HG03520 (cell line): ENCODE data around the gene IL1RN.
"Not testable (repeated sequence)": the region's sequence is repeated elsewhere in the genome, so short reads cannot be mapped to it uniquely, and the experiment has no call there.

Experiments used
- ATAC-seq: cut with Tn5 transposase; IDR thresholded peaks from one replicate; pipeline ENCODE4 v1.9.1; 2021; ENCODE audit warnings: mild to moderate bottlenecking, moderate library complexity; ENCODE audit not compliant: unreplicated experiment

Gene IL1RN, protein sequence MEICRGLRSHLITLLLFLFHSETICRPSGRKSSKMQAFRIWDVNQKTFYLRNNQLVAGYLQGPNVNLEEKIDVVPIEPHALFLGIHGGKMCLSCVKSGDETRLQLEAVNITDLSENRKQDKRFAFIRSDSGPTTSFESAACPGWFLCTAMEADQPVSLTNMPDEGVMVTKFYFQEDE

DNA sequence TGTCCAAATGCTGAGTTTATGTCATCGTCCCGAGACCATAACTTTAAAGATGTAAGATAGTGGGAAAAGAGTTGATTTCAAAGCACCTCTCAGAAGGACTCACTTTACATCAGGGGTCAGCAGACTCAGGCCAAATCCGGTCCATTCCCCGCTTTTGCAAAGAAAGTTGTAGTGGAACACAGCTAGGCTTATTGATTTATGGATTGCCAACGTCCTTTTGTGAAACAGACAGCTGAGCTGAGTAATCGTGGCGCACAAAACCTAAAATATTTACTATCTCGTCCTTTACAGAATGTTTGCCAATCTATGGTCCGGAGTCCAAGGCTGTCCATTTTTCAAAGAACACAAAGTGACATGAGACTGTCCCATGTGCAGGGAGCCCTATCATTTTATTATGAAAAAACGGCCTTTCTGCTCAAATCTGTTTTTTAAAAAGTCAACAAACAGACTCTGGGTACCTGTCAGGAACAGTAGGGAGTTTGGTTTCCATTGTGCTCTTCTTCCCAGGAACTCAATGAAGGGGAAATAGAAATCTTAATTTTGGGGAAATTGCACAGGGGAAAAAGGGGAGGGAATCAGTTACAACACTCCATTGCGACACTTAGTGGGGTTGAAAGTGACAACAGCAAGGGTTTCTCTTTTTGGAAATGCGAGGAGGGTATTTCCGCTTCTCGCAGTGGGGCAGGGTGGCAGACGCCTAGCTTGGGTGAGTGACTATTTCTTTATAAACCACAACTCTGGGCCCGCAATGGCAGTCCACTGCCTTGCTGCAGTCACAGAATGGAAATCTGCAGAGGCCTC is at the start of gene IL1RN:
Gene IL1RN (plus strand): TSS at position 754 of the 801 bp plus-strand sequence. CDS start 27 bp downstream, at position 781.
- no peak for ATAC-seq

DNA sequence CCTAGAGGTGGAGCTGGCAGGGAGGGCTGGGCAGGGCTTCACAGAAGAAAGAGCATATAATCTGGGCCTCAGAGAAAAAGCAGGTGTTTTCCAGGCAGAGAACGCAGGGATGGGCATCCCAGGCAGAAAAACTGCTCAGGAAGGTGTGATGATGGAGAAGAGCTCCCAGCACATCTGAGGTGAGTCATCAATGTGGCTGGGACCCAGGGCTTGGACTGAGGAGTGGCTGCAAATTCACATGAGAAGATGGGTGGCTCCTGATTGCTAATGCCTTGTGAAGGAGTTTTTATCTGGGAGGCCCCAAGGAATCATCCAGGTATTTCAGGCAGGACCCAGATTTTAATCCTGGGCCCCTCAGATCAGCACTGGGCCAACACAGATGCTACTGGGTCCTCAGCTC is 49.5 kb upstream of the IL1RN start:
- ATAC-seq = no peak

DNA sequence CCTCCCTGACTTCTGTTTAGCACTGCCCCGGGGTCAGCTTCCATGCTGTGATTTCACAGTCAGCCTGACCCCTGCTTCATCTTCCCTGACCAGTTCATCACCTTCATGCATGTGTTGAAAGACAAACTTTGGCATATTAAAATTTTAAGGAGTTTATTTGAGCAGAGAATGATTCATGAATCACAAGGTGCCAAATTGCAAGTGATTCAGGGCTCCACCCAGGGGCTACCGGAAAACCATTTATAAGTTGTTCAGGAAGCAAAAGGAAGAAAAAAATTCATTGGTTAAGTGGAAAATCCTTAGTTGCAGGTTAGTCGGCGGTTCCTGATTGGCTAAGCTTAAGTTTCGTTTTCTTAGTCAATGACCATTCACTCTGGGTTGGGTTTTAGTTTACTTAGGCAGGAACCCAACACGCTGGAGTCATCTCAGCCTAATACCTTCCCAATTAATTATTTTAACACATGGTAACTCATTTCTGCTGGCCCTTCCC is 49.0 kb upstream of the IL1RN start:
- no peak for ATAC-seq

DNA sequence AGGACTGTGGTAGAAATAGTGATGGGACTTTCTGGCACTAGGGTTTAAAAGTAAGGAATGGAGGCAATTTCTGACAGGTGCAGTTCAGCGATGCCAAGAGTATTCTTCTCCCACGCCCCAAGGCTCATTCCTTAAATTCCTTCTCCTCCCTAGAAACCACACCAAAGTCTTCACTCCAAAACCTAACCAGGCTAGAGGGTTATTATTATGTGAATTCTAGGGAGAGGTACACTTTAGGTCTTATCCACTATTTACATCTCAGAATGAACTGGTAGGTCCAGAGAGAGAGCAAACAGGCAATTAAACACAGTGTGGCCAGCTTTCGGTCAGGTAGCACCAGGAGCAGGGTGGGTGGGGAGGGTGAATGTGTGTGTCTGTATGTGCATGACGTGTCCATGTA is 48.3 kb upstream of the IL1RN start:
- ATAC-seq = no peak

DNA sequence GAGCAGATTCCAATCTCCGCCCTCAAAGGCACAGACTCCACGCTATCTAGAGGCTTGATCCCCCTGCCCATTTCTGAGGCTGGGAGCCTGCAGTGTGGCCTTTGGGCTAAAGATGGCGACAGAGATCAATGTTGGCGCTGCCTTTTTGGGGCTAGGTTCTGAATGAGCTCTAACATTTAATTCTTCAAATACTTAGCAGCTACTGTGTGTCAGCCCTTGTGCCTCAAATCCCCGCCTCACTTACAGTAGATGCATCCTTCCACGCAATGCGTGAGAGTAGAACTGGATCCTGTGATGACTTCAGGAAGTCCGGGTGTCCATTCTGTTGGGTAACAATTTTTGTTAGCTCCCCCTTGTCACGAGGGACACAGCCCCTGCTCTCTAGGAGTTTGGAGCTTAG is 47.3 kb upstream of the IL1RN start:
- no peak for ATAC-seq

DNA sequence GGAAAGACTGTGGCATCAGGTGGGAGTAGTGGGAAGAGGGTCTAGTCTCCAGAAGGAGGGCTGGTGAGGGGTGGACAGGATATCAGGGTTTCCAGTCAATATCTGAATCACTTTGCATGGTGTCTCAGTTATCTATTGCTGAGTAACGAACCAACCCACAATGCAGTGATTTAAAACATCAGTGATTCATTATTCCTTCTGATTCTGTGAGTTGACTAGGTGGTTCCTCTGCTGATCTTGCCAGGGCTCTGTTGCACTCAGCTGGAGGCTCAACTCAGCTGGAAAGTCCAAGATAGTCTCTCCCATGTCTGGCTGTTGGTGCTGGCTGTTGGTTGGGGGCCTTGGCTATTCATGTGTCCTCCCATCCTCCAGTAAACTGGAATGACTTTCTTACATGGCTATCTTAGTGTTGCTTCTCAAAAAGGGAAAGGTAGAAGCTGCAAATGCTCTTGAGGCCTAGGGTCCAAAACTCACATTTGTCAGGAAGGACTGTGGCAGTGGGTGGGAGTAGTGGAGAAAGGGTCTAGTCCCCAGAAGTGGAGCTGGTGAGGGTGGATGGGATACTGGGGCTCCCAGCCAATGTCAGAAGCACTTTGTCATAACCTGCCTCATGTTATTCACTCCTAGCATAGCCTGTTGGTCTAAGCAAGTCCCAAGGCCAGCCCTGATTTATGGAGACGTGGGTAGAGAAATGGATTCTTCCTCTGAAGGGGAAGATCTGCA is 45.7 kb upstream of the IL1RN start:
- ATAC-seq = no peak

DNA sequence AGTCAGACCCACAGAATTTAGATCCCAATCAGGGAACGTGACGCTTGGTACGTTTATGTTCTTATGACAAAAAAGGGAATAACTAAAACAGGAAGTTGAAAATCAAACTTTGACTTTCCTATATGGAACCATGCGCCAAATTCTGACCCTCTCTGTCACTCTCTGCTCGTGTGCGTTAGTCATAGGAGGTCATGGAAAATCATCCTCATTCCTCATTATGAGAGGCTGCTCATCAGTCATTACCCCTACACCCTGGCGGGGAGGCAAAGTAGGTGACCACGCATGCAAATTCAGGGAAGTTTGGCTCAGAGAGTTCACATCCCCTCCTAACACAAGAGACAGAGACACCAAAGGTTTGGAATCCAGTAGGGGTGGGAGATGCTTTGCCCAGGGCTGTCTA is 44.1 kb upstream of the IL1RN start:
- no peak for ATAC-seq

DNA sequence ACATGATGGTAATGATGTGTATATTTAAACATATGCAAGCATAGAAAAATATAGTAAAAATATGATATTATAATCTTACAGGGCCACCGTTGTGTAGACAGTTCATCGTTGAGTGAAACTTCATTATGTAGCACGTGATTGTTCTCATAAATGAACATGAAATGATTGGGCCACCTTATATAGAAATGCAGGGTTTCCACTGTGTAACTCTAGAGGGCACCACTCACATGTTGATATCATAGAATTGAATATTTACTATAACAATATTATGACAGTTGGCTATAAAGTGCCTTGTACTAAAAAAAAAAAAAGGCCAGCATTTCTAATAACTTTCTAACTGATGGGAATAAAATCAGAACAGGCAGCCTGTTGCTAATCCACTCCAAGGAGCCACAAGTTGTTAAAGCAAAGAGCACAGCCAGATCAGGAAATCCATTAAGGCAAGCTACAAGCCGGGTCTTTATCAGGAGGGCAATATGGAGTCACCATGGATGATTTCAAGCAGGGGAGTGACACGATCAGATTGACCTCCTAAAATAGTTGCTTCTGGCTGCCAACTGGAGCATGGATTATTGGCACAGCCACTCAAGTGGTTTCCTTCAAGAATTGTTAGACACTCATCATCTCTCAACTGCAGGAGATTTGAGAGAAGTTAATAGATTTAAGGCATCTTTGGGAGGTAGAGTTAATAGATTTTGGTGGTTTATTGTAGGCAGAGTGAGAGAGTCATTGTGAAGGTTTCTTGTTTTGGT is 43.0 kb upstream of the IL1RN start:
- ATAC-seq = no peak

DNA sequence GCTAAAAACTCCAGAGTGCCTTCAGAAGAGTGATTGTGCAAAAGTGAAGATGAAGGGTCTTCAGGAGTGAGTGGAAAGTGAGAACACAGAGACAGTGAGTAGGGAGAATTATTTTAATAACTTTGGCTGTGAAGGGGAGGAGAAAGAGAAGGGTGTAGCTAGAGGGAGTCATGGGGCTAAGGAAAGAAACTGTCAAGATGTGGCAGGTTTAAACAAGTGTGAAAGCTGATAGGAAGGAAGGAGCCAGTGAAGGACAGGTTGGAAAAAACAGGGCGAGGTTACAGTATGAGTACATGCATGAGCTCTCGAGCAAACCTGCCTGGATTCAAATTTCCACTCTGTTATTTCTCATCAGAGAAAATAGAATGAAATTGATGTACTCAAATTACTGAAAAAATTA is 41.9 kb upstream of the IL1RN start:
- no peak for ATAC-seq

DNA sequence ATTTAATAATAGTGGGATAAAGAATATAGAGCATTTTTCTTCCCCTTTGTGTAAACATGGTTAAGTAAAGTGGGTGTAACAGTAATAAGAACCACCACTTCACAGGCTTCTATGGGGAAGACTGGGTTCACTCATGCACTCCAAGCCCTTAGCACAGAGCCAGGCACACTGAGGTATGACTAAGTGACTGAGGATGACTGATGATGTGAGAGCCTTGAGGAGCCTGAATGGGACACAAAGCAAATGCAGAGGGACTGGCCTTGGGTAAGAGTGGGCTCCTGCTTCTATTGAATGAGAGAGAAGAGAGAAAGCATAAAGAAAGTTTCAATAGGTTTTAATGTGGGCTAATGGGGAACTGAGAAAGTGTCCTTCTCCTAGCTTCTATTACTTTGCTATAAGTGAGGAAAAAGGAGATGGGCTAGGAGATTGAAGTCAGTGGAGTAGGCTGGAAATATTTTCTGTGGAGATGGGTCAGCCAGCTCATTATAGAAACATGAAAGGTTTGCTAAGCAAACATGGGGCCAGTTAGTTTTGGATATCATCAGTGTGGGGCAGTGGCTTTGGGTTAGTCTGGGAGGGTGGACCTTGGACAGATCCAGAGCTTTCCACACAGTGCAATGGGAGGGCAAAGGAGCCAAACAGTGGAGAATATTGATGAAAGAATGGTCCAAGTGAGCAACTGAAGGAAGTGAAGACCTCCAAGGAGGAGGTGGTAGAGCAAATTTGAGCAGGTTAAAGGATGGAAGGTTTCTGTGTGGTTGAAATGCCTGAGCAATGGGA is 39.0 kb upstream of the IL1RN start:
- no peak for ATAC-seq

DNA sequence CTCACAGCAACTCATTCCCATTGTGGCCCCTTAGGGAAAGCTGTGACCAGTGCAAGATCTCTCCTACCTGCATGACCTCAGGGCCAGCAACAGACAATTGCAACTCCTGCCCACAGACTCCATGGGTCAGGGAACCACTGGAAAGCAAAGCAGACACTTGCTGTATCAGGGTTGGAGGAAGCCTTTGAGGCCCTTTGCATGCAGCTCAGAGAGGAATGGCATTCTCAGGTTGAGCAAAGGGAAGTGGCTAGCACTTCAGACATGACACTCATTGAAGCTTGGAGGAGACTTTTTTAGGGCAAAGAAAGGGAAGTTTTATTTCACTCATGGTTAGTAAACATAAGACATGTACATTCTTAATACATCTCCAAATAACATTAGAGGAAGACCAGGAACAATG is 37.5 kb upstream of the IL1RN start:
- ATAC-seq = no peak

DNA sequence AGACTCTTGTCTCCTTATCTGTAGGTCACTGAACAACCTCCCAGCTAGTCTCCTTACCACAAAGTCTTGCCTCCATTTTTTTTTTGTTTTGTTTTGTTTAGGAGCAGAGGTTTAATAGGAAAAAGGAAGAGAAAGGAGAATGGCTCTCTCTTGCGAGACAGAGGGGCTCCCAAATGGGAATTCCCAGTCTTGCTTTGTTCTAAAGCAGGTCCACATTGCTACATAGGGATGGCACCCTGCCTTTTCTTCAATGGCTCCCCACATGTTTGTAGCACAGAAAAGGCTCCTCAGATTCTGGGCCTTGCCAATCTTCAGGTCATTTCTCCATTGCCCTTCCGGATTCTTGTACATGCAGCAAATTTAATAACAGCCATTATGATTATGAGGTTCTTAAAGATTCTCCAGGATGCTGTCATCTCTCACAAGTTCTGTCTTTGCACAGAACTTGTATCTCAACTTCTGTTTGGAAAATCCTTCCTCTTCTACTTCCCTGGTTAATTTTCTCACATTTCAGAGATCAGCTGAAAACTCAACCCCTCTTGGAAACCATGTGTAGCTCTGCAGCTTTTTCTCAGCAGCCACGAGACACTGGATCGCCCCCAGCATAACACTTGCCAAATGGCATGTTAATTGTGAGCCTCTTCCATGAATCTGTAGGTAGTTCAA is 36.0 kb upstream of the IL1RN start:
- no peak for ATAC-seq

DNA sequence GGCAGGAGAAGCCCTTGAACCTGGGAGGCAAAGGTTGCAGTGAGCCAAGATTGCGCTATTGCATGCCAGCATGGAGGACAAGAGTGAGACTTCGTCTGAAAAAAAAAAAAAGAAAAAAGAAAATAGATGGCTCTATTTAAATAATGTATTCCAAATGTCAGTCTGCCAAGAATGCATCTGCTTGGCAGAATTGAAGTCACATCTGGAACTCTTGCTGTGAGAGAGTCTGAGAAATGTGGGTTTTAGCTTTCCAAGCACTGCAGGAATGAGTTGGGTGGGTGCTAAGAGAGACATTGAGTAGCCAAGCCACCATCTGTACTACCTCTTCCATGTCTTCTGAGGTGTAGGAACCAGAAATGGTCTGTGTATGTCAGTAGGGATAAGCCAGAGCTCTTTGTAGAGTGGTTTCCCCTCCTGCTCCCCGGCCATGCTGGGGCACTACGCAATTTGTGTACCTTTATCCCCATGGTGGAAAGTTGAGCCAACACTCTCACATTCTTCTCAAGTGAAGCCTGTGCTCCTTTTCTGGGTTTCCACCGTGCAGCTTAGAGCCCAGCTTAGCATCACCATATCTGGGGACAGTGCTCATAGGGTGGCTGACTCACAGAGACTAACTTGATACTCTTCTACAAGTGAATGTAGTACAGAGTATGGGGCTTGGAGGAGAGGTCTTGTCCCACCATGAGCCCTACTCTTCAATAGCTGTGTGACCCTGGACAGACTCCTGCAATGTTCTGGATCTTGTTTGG is 34.4 kb upstream of the IL1RN start:
- ATAC-seq = no peak

DNA sequence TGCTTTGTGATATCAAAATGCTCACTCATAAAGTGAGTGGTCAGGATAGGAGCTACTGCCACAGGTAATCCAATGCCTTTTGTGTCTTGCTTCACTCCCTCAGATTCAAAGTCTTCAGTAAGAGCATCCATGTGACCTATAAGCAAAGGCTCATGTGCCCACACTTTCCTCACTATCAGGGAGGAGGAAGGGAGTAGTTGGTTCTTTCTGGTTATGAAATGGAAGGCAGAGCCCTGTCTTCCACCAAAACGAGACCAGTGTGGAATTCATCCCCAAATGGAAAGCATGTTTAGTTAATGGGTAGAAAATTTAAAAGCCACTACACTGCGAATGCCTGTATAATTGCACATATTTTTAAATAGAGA is 33.8 kb upstream of the IL1RN start:
- no peak for ATAC-seq

DNA sequence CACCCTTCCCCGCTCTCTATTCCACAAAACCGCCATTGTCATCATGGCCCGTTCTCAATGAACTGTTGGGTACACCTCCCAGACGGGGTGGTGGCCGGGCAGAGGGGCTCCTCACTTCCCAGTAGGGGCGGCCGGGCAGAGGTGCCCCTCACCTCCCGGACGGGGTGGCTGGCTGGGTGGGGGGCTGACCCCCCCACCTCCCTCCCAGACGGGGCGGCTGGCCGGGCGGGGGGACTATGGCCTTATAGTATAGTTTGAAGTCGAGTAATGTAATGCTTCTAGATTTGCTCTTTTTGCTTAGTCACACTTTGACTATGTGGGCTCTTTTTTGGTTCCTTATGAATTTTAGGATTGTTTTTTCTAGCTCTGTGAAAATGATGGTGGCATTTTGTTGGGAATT is 31.1 kb upstream of the IL1RN start:
- ATAC-seq = not testable (repeated sequence)

DNA sequence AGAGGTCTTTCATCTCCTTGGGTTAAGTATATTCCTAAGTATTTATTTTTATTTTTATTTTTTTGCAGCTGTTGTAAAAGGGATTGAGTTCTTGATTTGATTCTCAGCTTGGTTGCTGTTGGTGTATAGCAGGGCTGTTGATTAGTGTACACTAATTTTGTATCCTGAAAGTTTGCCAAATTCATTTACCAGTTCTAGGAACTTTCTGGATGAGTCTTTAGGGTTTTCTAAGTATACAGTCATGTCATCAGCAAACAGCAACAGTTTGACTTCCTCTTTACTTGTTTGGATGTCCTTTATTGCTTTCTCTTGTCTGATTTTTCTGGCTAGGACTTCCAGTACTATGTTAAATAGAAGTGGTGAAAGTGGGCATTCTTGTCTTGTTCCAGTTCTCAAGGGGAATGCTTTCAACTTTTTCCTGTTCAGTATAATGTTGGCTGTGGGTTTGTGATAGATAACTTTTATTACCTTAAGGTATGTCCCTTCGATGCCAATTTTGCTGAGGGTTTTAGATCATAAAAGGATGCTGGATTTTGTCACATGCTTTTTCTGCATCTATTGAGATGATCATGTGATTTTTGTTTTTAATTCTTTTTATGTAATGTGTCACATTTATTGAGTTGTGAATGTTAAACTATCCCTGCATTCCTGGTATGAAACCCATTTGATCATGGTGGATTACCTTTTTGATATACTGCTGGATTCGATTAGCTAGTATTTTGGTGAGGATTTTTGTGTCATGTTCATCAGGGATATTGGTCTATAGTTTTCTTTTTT is 30.4 kb upstream of the IL1RN start:
- ATAC-seq = not testable (repeated sequence)

DNA sequence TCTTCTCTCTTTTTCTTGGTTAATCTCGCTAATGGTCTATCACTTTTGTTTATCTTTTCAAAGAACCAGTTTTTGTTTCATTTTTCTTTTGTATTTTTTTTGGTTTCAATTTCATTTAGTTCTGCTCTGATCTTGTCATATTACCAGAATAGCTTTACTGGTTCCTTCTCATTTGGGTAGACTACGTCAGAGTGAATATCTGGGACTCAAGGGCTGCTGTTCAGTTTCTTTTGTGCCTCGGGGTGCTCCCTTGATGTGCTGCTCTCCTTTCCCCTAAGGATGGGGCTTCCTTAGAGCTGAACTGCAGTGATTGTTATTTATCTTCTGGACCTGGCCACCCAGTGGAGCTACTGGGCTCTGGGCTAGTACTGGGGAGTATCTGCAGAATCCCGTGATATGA is 29.4 kb upstream of the IL1RN start:
- ATAC-seq = no peak

DNA sequence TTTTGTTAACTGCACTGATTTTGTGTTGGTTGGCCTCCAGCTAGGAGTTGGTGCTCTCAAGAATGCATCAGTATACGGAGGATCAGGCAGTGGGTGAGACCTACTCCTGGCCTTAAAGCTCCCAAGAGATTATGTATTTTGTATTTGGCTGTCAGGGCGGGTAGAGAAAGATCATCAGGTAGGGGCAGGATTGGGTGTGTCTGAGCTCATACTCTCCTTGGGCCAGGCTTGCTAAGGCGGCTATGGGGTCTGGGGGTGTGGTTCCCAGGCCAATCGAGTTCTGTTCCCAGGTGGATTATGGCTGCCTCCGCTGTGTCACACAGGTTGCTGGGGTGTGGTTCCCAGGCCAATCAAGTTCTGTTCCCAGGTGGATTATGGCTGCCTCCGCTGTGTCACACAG is 28.9 kb upstream of the IL1RN start:
- no peak for ATAC-seq
